B cell (primary cell): ENCODE measurements around the gene IL13RA1. TPM values are rescaled to one million over a fixed set of nuclear protein-coding genes. Genes with fewer than 3 reads are reported as not detected.

Experiments
- ATAC-seq: fragments of 200-7000 bp; cut with Tn5 transposase; one replicate; pipeline ENCODE4 v1.10.0; 2021; ENCODE audit warnings: low read depth, mild to moderate bottlenecking, moderate number of reproducible peaks, moderate library complexity
- CTCF ChIA-PET: fragments of 350-600 bp; sonication (Branson Sonifier 250); formaldehyde crosslinking; loops from one replicate; lab custom pipeline; 2021; ENCODE audit warnings: antibody characterized with exemption, inconsistent platforms; lab: Charles Lee
- POLR2A ChIA-PET: fragments of 350-600 bp; sonication (Branson Sonifier 250); formaldehyde crosslinking; loops from one replicate; lab custom pipeline; 2021; ENCODE audit warnings: antibody characterized with exemption; lab: Charles Lee
- DNase-seq: peaks from one replicate; pipeline ENCODE4 v3.0.0; 2013
- H2AFZ ChIP-seq: 2 replicates; pipeline ENCODE4 v1.6.1; 2012; ENCODE audit warnings: mild to moderate bottlenecking, low read depth, low read length; ENCODE audit not compliant: insufficient read depth, poor library complexity, severe bottlenecking
- H3K27ac ChIP-seq, 2 donors: 1 replicate in 1 of 2; 2 replicates in 1 of 2; pipeline ENCODE4 v1.5.1; 2012 to 2013; ENCODE audit warnings: low read length in 2 of 2, mild to moderate bottlenecking in 2 of 2, moderate library complexity in 1 of 2
- H3K27me3 ChIP-seq, 4 experiments: fragments of 200-600 bp in 1 of 4; sonication (generic) in 1 of 4; replicated peaks in 1 of 4; 1 replicate in 2 of 4; 2 replicates in 2 of 4; pipeline versions ENCODE4 v1.6.1 to v1.7.0; 2013 to 2016; ENCODE audit warnings: low read length in 3 of 4, mild to moderate bottlenecking in 2 of 4, mixed read lengths in 1 of 4, moderate library complexity in 1 of 4; ENCODE audit not compliant: insufficient read depth in 4 of 4, control insufficient read depth in 3 of 4; ENCODE audit errors: control extremely low read depth in 1 of 4
- H3K36me3 ChIP-seq, 2 experiments: replicated peaks in 1 of 2; 1 replicate in 1 of 2; 2 replicates in 1 of 2; pipeline versions ENCODE4 v1.6.1 to v1.7.1; 2013; ENCODE audit warnings: low read length in 1 of 2; ENCODE audit not compliant: insufficient read depth in 2 of 2, control insufficient read depth in 1 of 2; ENCODE audit errors: control extremely low read depth in 1 of 2, extremely low read depth in 1 of 2
- H3K4me1 ChIP-seq, 2 donors: fragments of 200-600 bp in 1 of 2; sonication (generic) in 1 of 2; 1 replicate in 1 of 2; 2 replicates in 1 of 2; pipeline versions ENCODE4 v1.5.1 to v1.6.1; 2013 to 2017; ENCODE audit warnings: low read length in 2 of 2; ENCODE audit not compliant: control insufficient read depth in 2 of 2, insufficient read depth in 2 of 2
- H3K4me2 ChIP-seq: replicated peaks from 2 replicates; pipeline ENCODE3; 2012; ENCODE audit warnings: mild to moderate bottlenecking, low read depth, low read length; ENCODE audit not compliant: poor library complexity, severe bottlenecking
- H3K4me3 ChIP-seq, 5 experiments: fragments of 200-600 bp in 1 of 5; sonication (generic) in 1 of 5; 1 replicate in 3 of 5; 2 replicates in 2 of 5; pipeline versions ENCODE4 v1.5.1 to v1.7.0; 2011 to 2016; ENCODE audit warnings: low read length in 4 of 5, mild to moderate bottlenecking in 4 of 5, low read depth in 2 of 5, control low read depth in 1 of 5, moderate library complexity in 1 of 5; ENCODE audit not compliant: insufficient read depth in 1 of 5; ENCODE audit errors: control extremely low read depth in 1 of 5, extremely low read depth in 1 of 5
- H3K79me2 ChIP-seq: fragments of 200-600 bp; sonication (generic); one replicate; pipeline ENCODE4 v1.6.0; 2016; ENCODE audit warnings: low read length; ENCODE audit not compliant: control insufficient read depth, insufficient read depth
- H3K9ac ChIP-seq: fragments of 200-600 bp; sonication (generic); 2 replicates; pipeline ENCODE4 v1.6.1; 2017; ENCODE audit warnings: mild to moderate bottlenecking, low read length, moderate library complexity
- H3K9me3 ChIP-seq, 3 donors: one replicate each; pipeline versions ENCODE4 v1.6.1 to v1.7.1; 2013; ENCODE audit warnings: low read length in 2 of 3; ENCODE audit not compliant: control insufficient read depth in 2 of 3, insufficient read depth in 1 of 3; ENCODE audit errors: control extremely low read depth in 1 of 3
- H4K20me1 ChIP-seq: 2 replicates; pipeline ENCODE4 v1.6.0; 2012; ENCODE audit warnings: mild to moderate bottlenecking, low read length; ENCODE audit not compliant: insufficient read depth, control insufficient read depth, poor library complexity, severe bottlenecking
- H3K27ac Mint-ChIP-seq: one replicate; pipeline ENCODE4 v1.8.0; 2021; ENCODE audit warnings: mixed read lengths
- H3K27me3 Mint-ChIP-seq: one replicate; pipeline ENCODE4 v1.8.0; 2021; ENCODE audit warnings: mixed read lengths
- H3K4me1 Mint-ChIP-seq: one replicate; pipeline ENCODE4 v1.8.0; 2021; ENCODE audit warnings: mixed read lengths
- H3K4me3 Mint-ChIP-seq: one replicate; pipeline ENCODE4 v1.8.0; 2021; ENCODE audit warnings: mixed read lengths
- H3K9me3 Mint-ChIP-seq: one replicate; pipeline ENCODE4 v1.8.0; 2022; ENCODE audit warnings: mixed read lengths; ENCODE audit not compliant: insufficient read depth
- CTCF ChIP-seq: fragments of 200-600 bp; IDR thresholded peaks from one replicate; pipeline ENCODE4 v1.8.0; 2022; ENCODE audit warnings: antibody characterized with exemption, mild to moderate bottlenecking
- EZH2 ChIP-seq: IDR thresholded peaks from 2 replicates; pipeline ENCODE4 v1.6.1; 2012; ENCODE audit warnings: borderline replicate concordance, low read depth, mild to moderate bottlenecking, moderate library complexity, low read length; ENCODE audit not compliant: insufficient read depth, poor library complexity, severe bottlenecking
- WGBS: methylation state at CpG from one replicate; pipeline ENCODE4 v1.1.5; 2013; ENCODE audit warnings: missing lambda C conversion rate; ENCODE audit not compliant: insufficient coverage; 5-methylcytosine and 5-hydroxymethylcytosine counted together
- intact Hi-C: fragments of 100-400 bp; cut with micrococcal nuclease; formaldehyde crosslinking; loops from one replicate; pipeline ENCODE4 v1.10.0; 2022
- polyA plus RNA-seq: library from polyadenylated mRNA; depleted of rRNA; stranded (reverse); fragments of >200 nt; gene quantifications from 2 replicates; pipeline ENCODE4 v1.2.3, GENCODE V29; 2012
- total RNA-seq, 2 donors: library from RNA; stranded (reverse); fragments of 120-200 nt in 1 of 2; gene quantifications; 1 replicate in 1 of 2; 2 replicates in 1 of 2; pipeline versions ENCODE4 v1.2.3 to v1.2.4, GENCODE V29; 2013 to 2022

Gene IL13RA1
- total and polyA plus RNA-seq, 2 donors (not counting 1 experiment from before 2014, with no cell fraction given), result 9.2 to 36.1 TPM

GRCh38 chrX:118755633-118756032, 28.2 kb downstream of the IL13RA1 start:
- Mint-ChIP-seq H3K4me1 (peaks cover 33% of the 10 kb centered on the region), H3K27ac (no peak overlapping the region), H3K27me3 (no peaks in the 10 kb centered on the region), H3K4me3 (no peak overlapping the region), H3K9me3 (no peaks in the 10 kb centered on the region)
- no peak overlapping the region for H3K4me3 ChIP-seq
- H3K4me2 ChIP-seq, result no peak overlapping the region
- no peak overlapping the region for H3K9ac ChIP-seq
- H3K4me1 ChIP-seq, result peaks cover 22 to 24% of the 10 kb centered on the region in 2 donors
- POLR2A ChIA-PET, result no interaction called here
- no peaks in the 10 kb centered on the region for H4K20me1 ChIP-seq
- no peak overlapping the region for H3K27ac ChIP-seq
- no peaks in the 10 kb centered on the region for H3K36me3 ChIP-seq
- DNase-seq (no peak), ATAC-seq (no peak)
- H3K9me3 ChIP-seq, result no peaks in the 10 kb centered on the region
- intact Hi-C loops, result loop anchor here (10.0 kb wide), 1 partner anchor 49 kb away; no protein-coding TSS in a partner anchor
- CTCF ChIA-PET, result no interaction called here
- no peak overlapping the region for H2AFZ ChIP-seq
- TF ChIP-seq EZH2 (no peak), CTCF (no peak)
- no peaks in the 10 kb centered on the region for H3K27me3 ChIP-seq
- WGBS, result no CpG with 5 or more reads among the region's 4 CpGs
- no peaks in the 10 kb centered on the region for H3K79me2 ChIP-seq

DNA sequence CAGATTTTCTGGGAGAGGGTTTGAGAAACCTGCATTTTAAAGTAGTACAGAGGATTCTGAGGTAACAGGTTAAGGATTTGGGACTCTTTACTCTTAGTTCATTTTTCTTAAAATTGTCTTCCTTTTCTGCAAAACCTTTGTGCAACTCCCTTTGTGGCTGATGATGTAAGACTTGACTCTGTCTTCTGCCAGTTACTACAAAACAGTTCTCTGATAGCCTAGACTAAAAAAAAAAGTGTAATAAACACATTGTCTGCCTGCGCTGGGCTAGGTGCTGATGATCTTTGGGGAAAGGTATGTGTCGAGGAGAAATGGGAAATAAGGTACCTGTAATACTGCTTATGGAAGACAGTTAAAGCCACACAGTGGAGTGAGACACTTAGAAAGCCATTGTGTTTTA, 28.7 kb downstream of the IL13RA1 start:
- Histone ChIP-seq H3K27me3 (no peaks in the 10 kb centered on the region), H3K4me2 (no peak overlapping the region), H3K4me3 (no peak overlapping the region), H3K27ac (no peak overlapping the region), H4K20me1 (no peaks in the 10 kb centered on the region), H3K4me1 (peaks cover 22 to 24% of the 10 kb centered on the region in 2 donors), H3K79me2 (no peaks in the 10 kb centered on the region), H3K36me3 (no peaks in the 10 kb centered on the region), H3K9ac (no peak overlapping the region), H3K9me3 (no peaks in the 10 kb centered on the region), H2AFZ (no peak overlapping the region)
- H3K4me1 Mint-ChIP-seq, result peaks cover 32% of the 10 kb centered on the region
- no peak for TF ChIP-seq CTCF
- no peak for TF ChIP-seq EZH2
- intact Hi-C loops, result loop anchor here (10.0 kb wide), 1 partner anchor 49 kb away; no protein-coding TSS in a partner anchor
- WGBS, result 100% methylated on average over 2 of the region's 2 CpGs
- no peaks in the 10 kb centered on the region for H3K9me3 Mint-ChIP-seq
- CTCF ChIA-PET, result no interaction called here
- H3K4me3 Mint-ChIP-seq, result no peak overlapping the region
- DNase-seq, result no peak
- POLR2A ChIA-PET, result no interaction called here
- no peak for ATAC-seq
- no peaks in the 10 kb centered on the region for H3K27me3 Mint-ChIP-seq
- H3K27ac Mint-ChIP-seq, result no peak overlapping the region
